ENCODE data around the gene JOSD2.
"Not testable (repeated sequence)": the region's sequence is repeated elsewhere in the genome, so short reads cannot be mapped to it uniquely, and the experiment has no call there.

The JOSD2 gene

GRCh38 chr19:50475101-50475568 is 35.9 kb downstream of the JOSD2 start:
- DNase-seq: no peak

- DNase-seq: not testable (repeated sequence)
Observed at GRCh38 chr19:50473336-50473735, 37.7 kb downstream of the JOSD2 start.

DNA sequence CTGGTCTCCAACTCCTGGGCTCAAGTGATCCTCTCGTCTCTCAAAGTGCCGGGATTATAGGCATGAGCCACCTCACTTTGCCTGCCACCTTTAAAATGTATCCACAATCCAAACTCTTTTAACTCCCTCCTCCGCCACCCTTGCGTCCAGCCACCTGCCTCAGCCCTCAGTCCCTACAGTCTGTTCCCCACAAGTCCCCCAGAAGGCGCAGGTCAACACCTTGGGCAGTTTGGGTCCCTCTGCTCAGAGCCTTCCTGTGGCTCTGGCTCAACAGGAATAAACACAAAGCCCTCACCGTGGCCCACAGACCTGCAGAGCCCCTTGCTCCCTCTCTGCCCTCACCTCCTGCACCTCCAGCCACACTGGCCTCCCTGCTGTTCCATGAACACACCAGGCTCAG is 42.2 kb downstream of the JOSD2 start:
- no peak for DNase-seq

DNA sequence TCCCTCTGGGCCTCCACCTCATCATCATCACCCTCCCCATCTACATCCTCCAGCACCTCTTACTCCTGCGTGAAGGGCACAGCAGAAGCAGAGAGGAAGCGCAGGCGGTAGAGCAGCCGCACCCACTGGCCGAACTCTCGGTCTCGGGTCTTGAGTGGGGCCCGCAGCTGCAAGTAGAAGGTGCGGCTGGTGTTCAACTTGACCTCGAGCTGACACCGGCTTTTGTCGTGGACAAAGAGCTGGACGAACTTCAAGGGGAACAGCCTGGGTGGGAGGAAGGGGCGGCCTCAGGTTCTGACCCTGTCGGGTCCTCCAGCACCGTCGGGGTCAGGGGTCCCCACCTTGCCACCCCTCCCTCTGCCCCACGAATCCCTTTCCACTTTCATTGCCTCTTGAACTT is 43.4 kb downstream of the JOSD2 start:
- DNase-seq: no peak

GRCh38 chr19:50466706-50467039 is 44.3 kb downstream of the JOSD2 start:
- DNase-seq: no peak

DNA sequence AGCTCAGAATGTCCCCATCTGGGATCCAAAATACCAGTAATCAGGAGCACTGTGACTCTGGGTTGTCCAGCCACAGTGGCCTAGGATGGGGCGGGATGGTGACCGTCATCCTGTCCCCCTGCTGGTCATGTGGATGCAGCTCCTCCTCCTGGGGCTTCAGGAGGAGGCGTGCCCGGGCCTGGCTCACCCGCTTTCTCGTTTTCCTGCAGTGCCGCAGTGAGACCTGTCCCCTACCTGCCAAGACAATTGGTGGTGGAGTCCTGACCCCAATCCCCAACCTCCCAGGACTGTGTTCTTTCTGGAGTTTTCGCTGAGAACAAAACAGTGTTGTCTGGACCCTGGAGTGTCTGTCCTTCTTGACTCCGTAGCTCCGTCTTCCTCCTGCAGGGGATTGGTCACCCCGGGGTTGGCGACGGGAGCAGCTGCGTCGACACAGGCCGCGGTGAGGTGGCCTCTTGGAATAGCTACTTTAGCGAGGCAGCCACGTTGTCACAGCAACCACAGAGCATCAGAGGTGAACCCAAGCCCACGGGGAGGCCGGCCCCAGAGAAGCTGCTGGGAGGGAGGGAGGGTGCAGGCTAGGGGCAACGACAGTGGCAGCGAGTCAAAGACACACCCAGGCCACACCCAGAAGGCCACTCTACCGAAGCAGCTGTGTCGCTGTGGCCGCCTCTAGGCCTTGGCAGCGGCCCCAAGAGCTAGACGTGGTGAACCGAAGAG is 44.8 kb downstream of the JOSD2 start:
- no peak for DNase-seq

- DNase-seq: no peak
Observed at GRCh38 chr19:50465000-50465399, 46.0 kb downstream of the JOSD2 start.

- no peak for DNase-seq
Observed at GRCh38 chr19:50464348-50464747, 46.6 kb downstream of the JOSD2 start.

DNA sequence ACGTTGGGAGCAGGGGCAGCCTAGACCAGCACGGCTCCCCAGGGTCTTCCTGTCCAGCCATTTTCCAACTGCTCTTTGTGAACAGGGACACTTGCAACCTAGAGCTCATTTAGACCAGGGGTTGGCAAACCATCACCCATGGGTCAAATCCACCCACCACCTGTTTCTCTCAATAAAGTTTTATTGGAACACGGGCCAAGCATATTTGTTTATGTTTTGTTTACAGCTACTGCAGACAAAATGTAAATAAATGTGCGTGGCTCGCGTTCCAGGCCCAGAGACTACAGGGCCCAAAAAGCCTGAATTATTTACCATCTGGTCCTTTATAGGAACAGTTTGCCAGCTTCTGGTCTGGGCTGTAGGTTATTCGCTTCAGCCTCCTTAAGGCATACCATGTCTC is 48.0 kb downstream of the JOSD2 start:
- no peak for DNase-seq

DNA sequence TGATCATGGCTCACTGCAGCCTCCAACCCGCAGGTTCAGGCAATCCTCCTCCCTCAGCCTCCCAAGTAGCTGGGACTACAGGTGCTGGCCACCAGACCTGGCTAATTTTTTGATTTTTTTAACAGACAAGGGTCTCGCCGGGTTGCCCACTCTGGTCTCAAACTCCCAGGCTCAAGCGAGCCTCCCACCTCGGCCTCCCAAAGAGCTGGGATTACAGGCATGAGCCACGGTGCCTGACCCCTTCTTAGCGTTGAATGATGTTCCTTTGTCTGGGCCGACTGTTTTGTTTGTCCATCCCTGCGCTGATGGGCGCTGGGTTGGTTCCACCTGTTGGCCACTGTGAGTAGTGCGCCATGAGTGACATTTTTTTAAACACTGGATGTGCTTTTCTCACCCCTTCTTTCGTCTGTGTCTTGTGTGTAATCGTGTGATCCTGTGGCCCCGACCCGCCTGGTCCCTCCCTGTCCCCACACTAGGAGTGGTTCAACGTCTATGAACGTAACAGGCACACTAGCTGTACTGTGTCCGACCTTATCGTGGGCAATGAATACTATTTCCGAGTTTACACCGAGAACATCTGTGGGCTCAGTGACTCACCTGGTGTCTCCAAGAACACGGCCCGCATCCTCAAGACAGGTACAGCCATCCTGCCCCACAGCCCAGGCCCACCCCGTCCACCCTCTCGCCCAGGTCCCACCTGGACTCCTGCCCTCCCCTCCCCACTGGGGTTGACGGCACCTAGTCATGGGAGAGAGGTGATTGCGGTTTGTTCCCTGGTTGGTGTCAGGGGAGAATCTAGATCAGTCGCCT is 49.7 kb downstream of the JOSD2 start:
- no peak for DNase-seq

DNA sequence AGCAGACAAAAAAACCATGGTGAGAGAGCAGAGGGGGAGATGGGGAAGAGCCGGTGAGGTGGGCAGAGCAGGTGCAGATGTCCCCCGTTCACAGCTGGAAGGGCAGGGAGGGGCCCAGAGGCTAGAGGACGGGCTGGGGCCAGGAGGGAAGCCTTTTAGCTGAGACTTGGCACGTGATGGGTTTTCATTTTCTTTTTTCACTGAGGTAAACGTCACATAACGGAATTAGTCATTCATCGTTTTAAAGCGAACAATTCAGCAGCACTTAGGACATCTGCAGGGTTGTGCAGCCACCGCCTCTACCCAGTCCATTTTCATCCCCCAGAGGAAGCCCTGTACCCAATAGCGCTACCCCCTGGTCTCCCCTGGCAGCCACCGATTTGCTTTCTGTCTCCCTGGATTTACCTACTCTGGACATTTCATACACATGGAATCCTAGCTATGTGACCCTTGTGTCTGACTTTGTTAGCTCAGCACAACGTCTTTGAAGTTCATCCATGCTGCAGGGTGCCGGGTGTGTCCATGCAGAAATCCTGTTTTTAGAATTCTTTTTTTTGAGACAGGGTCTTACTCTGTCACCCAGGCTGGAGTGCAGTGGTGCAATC is 50.7 kb downstream of the JOSD2 start:
- no peak for DNase-seq

DNA sequence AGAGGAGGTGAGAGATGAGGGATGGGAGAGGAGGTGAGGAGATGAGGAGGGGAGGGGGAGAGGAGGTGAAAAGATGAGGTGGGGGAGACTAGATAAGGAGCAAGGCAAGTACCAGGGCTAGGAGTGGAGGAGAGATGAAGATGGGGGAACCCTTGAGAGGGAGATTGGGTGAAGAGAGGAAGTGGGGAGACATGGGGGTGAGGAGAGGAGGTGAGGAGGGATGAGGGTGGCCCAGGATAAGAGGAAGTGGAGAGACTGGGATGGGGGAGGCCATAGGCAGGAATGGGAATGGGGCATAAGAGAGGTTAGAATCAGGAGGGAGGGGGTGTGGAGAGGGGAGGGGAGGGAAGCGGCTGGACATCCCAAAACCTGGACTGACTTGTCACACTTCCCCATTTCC is 51.4 kb downstream of the JOSD2 start:
- DNase-seq: no peak

- no peak for DNase-seq
Observed at GRCh38 chr19:50459067-50459456, 51.9 kb downstream of the JOSD2 start.

DNA sequence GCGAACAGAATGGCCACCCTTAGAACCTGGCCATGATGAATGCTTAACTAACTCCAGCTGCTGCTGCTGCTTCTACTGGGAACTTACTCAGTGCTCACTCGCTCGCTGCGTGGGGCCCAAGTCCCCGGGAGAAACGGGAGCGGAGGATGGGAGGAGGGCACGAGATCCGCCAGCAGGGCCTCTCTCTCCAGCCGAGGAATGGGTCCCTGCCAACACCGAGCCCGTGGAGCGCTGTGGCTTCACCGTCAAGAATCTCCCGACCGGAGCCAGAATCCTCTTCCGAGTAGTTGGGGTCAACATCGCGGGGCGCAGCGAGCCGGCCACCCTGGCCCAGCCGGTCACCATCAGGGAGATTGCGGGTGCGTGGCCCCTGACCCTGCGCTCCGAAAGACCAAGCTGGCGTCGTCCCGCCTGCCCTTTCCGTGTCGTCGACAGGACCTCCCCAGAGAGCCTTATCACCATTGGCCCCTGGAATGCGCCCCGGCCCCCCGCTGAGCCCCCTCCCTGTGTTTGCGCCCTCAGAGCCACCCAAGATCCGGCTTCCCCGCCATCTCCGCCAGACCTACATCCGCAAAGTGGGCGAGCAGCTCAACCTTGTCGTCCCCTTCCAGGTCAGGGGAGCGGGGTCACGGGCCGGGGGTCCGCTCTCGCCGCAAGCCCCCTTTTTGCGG is 52.5 kb downstream of the JOSD2 start:
- DNase-seq: no peak

GRCh38 chr19:50457300-50457699 is 53.7 kb downstream of the JOSD2 start:
- no peak for DNase-seq

All from GOT3 (cell line).